Placental pericyte (primary cell): Measurements from ENCODE around the gene ASB4. TPM values are rescaled to one million over a fixed set of nuclear protein-coding genes. Genes with fewer than 3 reads are reported as not detected.

Experiments used
- total RNA-seq: library from RNA; depleted of rRNA; stranded (reverse); fragments of >200 nt; gene quantifications from 2 replicates; pipeline ENCODE4 v1.2.3, GENCODE V29; 2012

The ASB4 gene, protein sequence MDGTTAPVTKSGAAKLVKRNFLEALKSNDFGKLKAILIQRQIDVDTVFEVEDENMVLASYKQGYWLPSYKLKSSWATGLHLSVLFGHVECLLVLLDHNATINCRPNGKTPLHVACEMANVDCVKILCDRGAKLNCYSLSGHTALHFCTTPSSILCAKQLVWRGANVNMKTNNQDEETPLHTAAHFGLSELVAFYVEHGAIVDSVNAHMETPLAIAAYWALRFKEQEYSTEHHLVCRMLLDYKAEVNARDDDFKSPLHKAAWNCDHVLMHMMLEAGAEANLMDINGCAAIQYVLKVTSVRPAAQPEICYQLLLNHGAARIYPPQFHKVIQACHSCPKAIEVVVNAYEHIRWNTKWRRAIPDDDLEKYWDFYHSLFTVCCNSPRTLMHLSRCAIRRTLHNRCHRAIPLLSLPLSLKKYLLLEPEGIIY
- total RNA-seq = not detected in 2 replicates

DNA sequence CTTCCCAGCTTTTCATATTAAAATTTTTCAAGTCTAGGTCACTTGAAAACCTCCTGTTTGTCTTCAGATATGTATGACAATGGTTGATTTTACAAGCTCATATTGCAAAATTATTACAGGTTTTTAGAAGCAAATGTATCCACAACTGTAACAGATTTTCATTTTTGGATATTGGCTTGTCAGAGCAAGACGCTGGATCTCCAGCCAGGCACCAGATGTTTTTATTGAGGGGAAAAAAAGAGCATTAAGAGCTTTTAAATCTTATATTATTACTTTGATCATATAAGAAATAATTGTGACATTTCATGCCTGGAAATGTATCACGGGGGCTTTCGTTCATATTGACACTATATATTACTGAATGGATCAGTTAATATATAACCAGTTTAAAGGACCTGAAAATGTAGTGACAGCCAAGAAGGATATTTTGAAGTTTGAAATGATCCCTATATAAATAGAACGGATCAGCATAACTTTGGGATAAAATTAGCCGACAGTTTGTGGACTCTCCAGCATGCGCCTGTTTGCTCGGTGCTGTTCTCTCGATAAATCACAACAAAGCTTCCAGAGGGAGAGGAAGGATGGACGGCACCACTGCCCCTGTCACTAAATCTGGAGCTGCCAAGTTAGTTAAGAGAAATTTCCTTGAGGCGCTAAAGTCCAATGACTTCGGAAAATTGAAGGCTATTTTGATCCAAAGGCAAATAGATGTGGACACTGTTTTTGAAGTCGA, at the start of gene ASB4:
Gene ASB4, plus strand, starts transcription at position 553 of the 733 bp plus-strand sequence. Its CDS starts 29 bp downstream, at position 582.

Other genes starting within 250 kb of the ASB4 start
- not detected in 2 replicates for gene PON1, start 161.4 kb upstream of the ASB4 start, total RNA-seq
- gene PON3, start 89.6 kb upstream of the ASB4 start, total RNA-seq = not detected in 2 replicates
- gene PON2, start 50.9 kb upstream of the ASB4 start, total RNA-seq = 33.9 and 52.8 TPM in 2 replicates
- under 0.01 TPM in 1 of 2 replicates, not detected in the other for gene PDK4, start 110.6 kb downstream of the ASB4 start, total RNA-seq